ENCODE data around the gene RILPL1.
"Not testable (repeated sequence)": the region's sequence is repeated elsewhere in the genome, so short reads cannot be mapped to it uniquely, and the experiment has no call there.

Gene RILPL1, protein sequence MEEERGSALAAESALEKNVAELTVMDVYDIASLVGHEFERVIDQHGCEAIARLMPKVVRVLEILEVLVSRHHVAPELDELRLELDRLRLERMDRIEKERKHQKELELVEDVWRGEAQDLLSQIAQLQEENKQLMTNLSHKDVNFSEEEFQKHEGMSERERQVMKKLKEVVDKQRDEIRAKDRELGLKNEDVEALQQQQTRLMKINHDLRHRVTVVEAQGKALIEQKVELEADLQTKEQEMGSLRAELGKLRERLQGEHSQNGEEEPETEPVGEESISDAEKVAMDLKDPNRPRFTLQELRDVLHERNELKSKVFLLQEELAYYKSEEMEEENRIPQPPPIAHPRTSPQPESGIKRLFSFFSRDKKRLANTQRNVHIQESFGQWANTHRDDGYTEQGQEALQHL

DNA sequence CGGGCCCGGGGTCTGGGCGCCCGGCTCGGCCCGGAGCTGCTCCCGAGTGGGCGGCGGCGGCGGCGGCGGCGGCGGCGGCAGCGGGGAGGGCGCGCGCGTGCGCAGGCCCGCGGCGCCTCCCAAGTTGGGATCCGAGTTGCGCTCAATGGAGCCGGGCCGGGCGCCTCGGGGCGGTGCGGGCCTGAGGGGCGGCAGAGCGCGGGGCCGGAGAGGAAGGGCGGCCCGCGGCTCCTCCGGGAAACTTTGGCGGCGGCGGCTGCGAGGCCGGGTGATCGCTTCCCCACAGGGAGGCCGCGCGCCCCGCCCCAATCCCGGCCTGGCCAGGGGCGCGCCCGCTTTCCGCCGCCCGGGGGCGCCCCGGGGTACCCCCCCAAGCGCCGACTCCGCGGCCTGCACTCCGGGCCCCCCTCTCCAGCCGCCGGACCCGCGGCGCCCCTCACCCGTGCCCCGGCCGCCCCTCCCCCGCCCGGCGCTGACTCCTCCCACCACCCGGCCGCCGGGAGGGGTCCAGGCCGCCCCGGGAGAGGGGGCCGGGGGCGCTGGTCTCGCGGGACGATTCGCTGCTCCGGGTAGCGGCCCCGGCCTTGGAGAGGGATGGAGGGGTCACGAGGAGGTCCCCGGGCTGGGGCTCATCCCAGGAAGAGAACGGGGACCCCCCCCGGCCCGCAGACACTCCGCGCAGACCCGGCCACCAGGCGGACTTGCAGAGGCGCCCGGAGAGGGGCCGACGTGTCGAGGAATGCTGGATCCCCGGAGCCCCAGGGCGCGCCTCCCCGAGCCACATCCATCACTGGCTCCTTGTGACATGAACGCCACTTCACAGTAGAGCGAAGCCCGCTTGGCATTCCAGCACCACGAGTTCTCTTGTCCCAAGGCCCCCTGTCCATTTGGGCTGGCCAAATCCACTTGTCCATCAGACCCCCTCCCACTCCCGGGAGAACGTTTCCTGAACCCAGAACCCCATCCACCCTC, at the start of gene RILPL1:
TSS of gene RILPL1 (minus strand) at position 48 of the 972 bp plus-strand sequence. CDS start 237 bp downstream, outside the sequence.
- DNase-seq (ENCODE audit: low read depth), result peak; percentile 29

DNA sequence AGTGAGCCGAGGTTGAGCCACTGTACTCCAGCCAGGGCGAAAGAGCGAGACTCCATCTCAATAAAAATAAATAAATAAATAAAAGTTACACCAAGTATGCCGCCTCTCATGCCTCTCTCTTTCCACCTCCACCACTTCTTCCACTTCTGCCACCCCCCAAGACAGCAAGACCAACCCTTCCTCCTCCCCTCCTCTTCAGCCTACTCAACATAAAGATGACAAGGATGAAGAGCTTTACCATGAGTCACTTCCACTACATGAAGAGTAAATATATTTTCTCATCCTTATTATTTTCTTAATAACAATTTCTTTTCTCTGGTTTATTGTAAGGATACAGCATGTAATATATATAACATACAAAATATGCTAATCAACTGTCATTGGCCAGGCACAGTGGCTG, 47.3 kb upstream of the RILPL1 start:
- DNase-seq (ENCODE audit: low read depth), result no peak

DNA sequence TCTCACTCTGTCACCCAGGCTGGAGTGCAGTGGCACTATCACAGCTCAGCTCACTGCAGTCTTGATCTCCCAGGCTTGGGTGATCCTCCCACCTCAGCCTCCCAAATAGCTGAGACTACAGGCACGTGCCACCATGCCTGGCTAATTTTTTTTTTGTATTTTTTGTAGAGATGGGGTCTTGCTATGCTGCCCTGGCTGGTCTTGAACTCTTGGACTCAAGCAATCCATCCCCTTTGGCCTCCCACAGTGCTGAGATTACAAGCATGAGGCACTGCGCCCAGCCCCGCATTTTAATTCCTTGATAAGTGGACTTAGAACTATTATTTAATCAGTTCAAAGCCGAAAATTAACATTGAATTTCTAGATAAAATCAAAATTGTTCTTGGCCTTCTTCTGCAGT, 45.3 kb upstream of the RILPL1 start:
- not testable (repeated sequence) for DNase-seq (ENCODE audit: low read depth)

DNA sequence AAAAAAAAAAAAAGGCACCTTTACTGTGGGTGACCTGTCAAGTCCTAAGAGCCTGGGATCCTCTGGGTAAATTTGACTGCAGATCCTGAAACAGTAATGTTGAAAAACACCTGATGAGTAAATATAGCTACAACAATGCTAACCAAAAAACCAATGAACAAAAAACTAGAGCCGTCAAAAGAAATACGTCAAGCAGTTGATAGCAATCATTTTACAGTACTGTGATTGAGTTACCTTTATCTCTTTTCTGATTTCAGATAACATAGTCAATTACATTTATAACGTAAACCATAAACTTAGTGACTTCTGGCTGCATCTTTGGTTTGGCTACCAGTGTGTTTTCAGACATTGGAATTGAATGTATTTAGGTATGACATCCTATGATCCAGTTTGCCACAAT, 44.7 kb upstream of the RILPL1 start:
- DNase-seq (ENCODE audit: low read depth), result no peak

DNA sequence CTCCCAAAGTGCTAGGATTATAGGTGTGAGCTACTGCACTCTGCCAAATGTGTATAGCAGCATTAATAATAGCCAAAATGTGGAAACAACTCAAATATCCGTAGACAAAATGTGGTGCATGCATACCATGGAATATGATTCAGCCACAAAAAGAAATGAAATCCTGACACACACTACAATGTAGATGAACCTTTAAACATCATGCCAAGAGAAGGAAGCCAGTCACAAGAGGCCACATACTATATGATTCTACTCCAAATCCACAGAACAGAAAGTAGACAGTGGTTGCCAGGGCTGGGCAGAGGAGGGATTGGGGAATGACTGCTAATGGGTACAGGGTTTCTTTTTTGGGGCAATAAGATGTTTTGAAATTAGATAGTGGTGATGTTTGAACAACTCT, 43.1 kb upstream of the RILPL1 start:
- DNase-seq (ENCODE audit: low read depth), result no peak

DNA sequence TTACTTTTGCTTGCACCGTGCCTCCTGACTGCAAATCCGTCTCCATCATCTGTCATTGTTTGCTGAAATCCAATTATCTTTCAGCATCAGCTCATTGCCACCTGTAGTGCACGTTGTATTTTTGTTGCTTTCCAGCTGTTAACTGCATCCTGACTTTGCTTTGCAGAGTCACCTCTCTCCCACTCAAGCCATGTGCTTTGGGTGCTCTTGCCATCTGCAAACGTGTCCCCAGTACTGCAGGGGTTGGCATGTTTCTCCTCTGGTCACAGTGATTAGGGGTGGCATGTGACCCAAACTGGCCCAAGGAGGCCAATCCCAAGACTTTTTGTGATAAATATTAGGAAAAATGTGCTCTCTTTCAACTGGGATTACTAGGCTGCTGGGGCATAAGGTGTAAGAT, 40.4 kb upstream of the RILPL1 start:
- no peak for DNase-seq (ENCODE audit: low read depth)

DNA sequence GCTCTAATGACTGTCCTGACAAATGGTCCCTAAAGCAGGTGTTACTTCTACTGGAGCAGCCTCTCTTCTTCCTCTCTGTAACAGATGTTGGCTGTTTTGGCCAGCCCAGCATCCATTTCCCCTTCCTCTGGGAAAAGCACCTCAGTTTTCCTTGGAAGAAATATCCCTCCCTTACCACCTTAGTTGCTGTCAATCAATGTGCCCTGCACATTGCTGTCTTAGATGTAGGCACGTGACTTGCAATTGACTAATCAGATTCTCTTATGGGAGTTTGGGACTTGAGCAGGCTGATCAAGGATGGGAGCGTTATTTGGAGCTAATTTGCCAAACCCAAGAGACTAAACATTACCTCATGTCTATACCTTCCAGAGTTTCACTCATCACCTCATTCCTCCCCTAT, 38.9 kb upstream of the RILPL1 start:
- DNase-seq (ENCODE audit: low read depth), result no peak

DNA sequence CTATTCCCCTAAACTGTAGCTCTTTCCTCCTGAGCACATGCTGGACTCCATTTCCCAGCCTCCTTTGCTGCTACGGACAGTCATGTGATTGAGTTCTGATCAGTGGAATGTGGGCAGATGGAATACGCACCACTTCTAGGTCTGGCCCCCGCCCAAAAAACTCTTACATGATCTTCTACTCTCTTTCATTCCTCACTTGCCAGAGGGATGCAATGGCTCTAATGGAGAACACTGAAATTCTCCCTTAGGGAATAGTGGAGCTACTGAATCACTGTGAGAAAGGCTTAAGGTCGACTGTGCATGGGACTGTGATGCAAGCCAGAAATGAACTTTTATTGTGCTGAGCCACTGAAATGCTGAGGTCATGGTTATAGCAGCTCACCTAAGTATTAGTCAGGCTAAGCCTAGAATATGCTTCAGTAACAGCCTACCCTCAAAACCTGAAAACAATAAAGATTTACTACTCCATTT, 37.9 kb upstream of the RILPL1 start:
- DNase-seq (ENCODE audit: low read depth), result peak; percentile 63

DNA sequence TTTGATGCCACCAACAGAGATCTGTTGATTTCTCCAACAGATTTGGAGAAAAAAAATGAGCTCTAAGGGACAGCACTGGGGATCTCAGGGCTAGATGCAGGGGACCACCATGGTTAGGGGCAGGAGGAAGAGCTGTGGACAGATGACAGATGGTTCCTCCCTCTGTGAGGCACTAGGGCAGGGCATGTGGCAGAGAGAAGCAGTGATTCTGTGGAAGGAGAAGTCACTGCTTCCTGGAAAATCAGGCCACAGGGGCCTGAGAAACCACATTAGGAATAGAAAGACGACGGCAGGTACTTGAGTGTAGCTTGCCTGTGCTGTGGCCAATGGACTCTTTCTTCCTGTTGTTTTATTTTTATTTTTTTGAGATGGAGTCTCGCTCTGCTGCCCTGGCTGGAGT, 25.9 kb upstream of the RILPL1 start:
- no peak for DNase-seq (ENCODE audit: low read depth)

DNA sequence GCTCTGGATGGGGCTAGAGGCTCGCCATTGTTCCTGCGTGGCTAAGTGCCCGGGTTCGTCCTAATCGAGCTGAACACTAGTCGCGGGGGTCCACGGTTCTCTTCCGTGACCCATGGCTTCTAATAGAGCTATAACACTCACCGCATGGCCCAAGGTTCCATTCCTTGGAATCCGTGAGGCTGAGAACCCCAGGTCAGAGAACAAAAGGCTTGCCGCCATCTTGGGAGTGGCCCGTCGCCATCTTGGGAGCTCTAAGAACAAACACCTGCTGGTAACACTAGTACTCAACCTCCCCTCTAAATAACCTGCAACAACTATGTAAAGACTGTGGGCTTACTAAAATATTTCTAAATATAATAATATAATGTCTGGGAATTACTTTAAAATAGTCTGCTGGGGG, 25.0 kb upstream of the RILPL1 start:
- DNase-seq (ENCODE audit: low read depth), result not testable (repeated sequence)

DNA sequence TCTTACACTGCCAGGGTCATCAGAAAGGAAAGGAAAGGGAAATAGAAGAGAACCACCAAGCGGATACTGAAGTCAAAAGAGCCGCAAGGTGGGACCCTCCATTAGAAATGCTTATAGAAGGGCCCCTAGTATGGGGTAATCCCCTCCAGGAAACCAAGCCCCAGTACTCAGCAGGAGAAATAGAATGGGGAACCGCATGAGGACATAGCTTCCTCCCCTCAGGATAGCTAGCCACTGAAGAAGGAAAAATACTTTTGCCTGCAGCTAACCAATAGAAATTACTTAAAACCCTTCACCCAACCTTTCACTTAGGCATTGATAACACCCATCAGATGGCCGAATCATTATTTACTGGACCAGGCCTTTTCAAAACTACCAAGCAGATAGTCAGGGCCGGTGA, 21.3 kb upstream of the RILPL1 start:
- DNase-seq (ENCODE audit: low read depth), result not testable (repeated sequence)

DNA sequence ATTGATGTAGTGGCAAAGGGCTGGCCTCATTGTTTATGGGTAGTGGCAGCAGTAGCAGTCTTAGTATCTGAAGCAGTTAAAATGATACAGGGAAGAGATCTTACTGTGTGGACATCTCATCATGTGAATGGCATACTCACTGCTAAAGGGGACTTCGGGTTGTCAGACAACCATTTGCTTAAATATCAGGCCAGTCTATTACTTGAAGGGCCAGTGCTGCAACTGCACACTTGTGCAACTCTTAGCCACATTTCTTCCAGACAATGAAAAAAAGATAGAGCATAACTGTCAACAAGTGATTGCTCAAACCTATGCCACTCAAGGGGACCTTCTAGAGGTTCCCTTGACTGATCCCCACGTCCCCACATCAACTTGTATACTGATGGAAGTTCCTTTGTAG, 20.6 kb upstream of the RILPL1 start:
- DNase-seq (ENCODE audit: low read depth), result not testable (repeated sequence)

DNA sequence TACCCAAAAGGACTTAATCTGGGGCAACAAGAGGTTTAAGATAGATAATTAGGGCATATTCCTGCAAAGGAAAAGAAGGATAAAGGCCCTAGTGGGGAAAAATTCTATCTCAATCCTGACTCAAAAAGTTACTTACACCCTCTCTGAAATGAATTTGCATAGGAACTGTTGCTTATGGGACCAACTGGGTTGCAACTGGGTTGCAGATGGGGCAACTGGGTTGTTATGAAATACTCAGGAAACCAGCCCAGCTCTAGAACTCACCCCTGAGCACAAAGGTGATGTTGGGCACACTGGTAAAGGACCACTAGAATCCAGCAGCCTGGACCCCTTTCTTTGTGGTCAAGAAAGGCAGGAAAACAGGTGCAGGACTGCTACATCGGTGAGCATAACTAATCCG, 17.2 kb upstream of the RILPL1 start:
- DNase-seq (ENCODE audit: low read depth), result no peak

DNA sequence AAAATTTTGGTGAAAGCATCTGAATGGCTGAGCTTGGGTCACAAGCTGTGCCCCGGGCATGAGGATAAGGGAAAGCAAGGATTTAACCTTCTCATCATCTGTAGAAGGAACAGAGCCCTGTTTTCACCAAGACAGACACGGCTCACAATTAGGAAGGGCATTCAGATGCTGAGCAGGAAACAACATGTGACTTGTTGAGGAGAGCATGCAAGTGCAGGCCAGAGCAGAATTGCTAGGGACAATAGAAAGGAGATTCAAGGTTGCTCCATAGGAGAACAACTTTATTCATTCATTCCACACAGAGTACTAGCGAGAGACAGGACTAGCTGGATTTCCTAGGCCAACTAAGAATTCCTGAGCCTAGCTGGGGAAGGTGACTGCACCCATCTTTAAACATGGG, 14.6 kb upstream of the RILPL1 start:
- no peak for DNase-seq (ENCODE audit: low read depth)

DNA sequence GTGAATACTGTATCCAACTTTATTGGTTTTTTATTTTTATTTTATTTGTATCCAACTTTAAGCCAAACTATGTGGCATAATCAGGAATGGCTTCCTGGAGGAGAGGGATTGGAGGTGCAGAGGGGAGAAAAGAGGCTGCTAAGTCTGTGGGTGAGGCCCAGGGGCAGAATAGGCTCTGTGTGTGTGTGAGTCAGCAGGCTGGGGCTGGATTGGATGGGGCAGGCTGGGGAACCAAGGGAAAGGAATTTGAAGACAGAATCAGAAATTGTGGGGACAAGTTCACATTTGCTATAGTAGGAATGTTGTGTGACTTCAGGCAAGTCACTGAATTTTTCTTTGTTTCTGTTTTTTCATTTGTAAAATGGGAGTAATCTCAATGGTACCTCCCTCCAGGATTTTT, 12.8 kb upstream of the RILPL1 start:
- DNase-seq (ENCODE audit: low read depth), result no peak

DNA sequence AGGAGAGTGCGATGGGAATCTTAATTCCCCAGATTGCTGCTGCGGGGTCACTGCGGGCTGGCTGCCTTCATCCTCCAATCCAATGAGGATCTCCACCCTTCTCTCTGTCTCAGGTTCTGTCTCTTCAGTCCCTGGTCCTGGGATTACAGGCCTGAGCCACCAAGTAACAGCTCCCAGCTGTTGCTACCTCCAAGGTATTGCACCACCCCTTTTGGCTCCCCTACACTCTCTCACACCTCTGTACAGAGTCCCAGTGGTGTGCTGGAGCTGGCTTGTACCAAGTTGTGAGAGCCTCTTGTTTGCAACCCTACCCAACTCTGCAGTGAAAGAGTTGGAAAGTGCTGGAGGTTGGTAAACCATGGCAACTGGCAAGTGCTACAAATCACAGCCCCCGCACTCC, 10.0 kb upstream of the RILPL1 start:
- no peak for DNase-seq (ENCODE audit: low read depth)

DNA sequence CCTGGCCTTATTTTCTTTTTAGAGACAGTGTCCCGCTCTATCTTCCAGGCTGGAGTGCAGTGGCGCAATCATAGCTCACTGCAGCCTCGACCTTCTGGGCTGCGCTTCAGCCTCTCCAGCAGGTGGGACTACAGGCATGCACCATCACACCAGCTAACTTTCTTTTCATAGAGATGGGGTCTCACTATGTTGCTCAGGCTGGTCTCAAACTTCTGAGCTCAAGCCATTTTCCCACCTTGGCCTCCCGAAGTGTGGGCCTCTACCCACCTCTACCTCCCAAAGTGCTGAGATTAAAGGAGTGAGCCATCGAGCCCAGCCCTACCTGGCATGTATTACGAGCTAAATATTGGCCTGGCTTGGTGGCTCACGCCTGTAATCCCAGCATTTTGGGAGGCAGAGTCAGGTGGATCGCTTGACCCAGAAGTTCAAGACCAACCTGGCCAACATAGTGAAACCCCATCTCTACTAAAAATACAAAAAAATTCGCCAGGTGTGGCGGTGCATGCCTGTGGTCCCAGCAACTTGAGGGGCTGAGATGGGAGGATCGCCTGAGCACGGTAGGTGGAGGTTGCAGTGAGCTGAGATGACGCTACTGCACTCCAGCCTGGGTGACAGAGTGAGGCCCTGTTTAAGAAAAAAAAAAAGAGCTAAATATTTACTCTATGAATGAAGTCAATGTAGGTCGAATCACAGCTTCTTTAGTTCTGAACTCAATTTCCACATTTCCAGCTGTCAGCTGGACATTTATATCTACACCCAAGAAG, 7.6 kb upstream of the RILPL1 start:
- no peak for DNase-seq (ENCODE audit: low read depth)

DNA sequence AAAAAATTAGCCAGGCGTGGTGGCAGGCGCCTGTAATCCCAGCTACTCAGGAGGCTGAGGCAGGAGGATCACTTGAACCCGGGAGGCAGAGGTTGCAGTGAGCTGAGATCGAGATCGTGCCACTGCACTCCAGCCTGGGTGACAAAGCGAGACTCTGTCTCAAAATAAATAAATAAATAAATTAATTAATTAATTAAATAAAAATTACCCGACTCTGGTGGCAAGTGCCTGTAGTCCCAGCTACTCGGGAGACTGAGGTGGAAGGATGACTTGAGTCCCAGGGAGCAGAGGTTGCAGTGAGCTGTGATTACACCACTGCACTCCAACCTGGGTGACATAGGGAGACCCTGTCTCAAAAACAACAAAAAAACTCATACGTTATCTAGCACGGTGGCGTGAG, 2.4 kb upstream of the RILPL1 start:
- not testable (repeated sequence) for DNase-seq (ENCODE audit: low read depth)

DNA sequence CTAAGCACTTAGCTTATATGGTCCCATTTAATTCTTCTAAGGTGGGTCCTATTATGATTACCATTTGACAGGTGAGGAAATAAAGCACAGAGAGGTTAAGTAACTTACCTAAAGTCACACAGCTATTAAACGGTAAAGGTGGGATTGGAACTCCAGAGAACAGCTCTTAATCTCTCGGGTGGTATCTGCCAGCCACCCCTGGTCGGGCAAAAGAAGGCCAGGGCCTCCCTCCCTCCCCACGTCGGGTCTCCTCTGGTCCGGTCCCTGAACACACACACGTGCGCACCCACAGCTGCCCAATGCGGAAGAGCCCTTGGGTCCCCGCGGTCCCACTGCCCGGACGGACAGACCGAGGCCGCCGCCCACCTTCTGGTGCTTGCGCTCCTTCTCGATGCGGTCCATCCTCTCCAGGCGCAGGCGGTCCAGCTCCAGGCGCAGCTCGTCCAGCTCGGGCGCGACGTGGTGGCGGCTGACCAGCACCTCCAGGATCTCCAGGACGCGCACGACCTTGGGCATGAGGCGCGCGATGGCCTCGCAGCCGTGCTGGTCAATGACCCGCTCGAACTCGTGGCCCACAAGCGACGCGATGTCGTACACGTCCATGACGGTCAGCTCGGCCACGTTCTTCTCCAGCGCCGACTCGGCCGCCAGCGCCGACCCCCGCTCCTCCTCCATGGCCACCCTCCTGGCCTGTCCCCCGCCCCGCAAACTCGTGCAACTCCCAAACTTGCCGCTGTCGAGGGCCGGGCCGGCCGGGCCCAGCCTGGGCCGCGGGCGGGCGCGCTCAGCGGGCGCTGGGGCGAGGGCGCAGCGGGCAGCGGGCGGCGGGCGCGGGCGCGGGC, 490 bp downstream of the RILPL1 start:
- DNase-seq (ENCODE audit: low read depth), result no peak

DNA sequence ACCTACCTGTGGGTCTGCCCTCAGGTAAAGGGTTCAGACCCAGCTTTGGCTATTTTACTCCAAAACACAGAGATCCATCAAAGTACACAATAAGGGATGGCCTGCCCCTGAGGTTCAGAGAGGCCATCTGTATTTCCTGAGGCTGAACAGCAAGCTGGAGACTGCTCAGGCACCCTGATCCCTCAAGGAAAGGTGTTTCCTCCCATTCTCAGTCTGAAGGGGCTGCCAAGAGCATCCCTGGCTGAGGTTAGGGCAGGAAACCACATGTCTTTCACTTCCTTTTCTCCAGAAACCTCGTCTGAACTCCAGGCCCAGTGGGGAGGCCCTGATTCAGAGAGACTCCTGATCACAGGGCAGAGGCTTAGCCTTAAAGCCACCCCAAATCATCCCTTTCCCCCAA, 1.5 kb downstream of the RILPL1 start:
- no peak for DNase-seq (ENCODE audit: low read depth)

DNA sequence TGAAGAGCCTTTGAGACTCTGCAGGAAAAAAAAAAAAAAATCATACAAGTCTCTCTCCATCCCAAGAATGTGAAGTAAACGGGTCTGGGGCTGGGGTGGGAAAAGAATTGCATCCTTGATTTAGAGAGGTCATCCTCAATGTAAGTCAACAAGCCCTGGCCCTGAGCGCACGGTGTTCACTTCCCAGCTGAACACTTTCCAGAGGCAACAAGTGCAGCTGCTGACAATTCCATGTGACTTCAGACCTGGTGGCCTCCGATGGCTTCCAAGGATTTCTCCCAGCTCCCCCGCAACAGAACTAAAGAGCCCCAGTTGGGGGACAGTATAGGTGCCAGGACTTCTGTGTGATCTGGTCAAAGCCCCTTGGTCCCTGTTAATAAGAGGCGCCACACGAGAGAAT, 2.4 kb downstream of the RILPL1 start:
- no peak for DNase-seq (ENCODE audit: low read depth)
